ENCODE results near the gene SUPT3H. TPM values are rescaled to one million over a fixed set of nuclear protein-coding genes. Genes with fewer than 3 reads are reported as not detected.

Gene SUPT3H
- total and polyA plus RNA-seq, 2 of the 8 experiments (the other 6 are each of a cell fraction or from before 2014, with no cell fraction given) = 18.8 to 23.0 TPM

- H3K9me3 ChIP-seq (ENCODE audit: insufficient read depth in 2 of 2, low read depth in 1 of 2, low read length in 1 of 2) = no peaks in the 10 kb centered on the region
- no peak overlapping the region for H3K4me3 ChIP-seq (ENCODE audit: extremely low read depth in 1 of 4, insufficient read depth in 2 of 4, low read depth in 3 of 4, low read length in 4 of 4)
- H3K4me2 ChIP-seq (ENCODE audit: insufficient read depth in 1 of 2, low read depth in 2 of 2, low read length in 2 of 2) = no peak overlapping the region
- DNase-seq (ENCODE audit: low read depth in 1 of 2, low spot score in 2 of 2) (no peak), FAIRE-seq (no peak)
- H3K4ac ChIP-seq (replicated peaks; ENCODE audit: insufficient read length, low read depth, low read length) = no peak overlapping the region
- H3K79me2 ChIP-seq (ENCODE audit: control insufficient read depth in 1 of 2, insufficient read depth in 2 of 2, low read length in 2 of 2) = no peaks in the 10 kb centered on the region
- no peak overlapping the region for H2BK120ac ChIP-seq (replicated peaks; ENCODE audit: low read depth, low read length)
- H4K20me1 ChIP-seq (replicated peaks in 1 of 2; ENCODE audit: control insufficient read depth in 1 of 2, insufficient read depth in 2 of 2, low read length in 2 of 2) = no peaks in the 10 kb centered on the region
- WGBS, 2 experiments (ENCODE audit: extremely low coverage in 1 of 2, insufficient coverage in 1 of 2, insufficient read length in 1 of 2, insufficient replicate concordance in 2 of 2, low coverage in 1 of 2, low lambda C conversion rate in 2 of 2, missing lambda C conversion rate in 1 of 2) = 77% methylated on average over 3 of the region's 3 CpGs; no CpG with 5 or more reads in 1 of the 2 experiments
- no peak overlapping the region for H2BK20ac ChIP-seq (ENCODE audit: low read length)
- ChIA-PET CTCF (ENCODE audit: partially characterized antibody) (interaction anchor here (0.8 to 1.4 kb wide), 2 partner anchors 12 to 42 kb away, joined by 3 read pairs; no protein-coding TSS in a partner anchor), POLR2A (ENCODE audit: partially characterized antibody) (no interaction called here)
- no peaks in the 10 kb centered on the region; a peak in 1 of 8 replicates for H3K36me3 ChIP-seq (ENCODE audit: control insufficient read depth in 2 of 4, insufficient read depth in 4 of 4, low read length in 3 of 4)
- H2BK5ac ChIP-seq (ENCODE audit: low read depth, low read length) = no peak overlapping the region
- H2BK12ac ChIP-seq (ENCODE audit: low read depth, low read length) = no peak overlapping the region
- H4K8ac ChIP-seq (ENCODE audit: extremely low read depth, insufficient read depth, low read length) = no peak overlapping the region
- no peak overlapping the region for H3K9ac ChIP-seq (replicated peaks in 1 of 4; ENCODE audit: extremely low read depth in 1 of 4, low read depth in 3 of 4, low read length in 3 of 4)
- H3K27ac ChIP-seq (ENCODE audit: low read depth, low read length) = no peak overlapping the region
- H4K5ac ChIP-seq (ENCODE audit: insufficient read length, low read depth, low read length) = no peak overlapping the region
- no peak overlapping the region for H3K18ac ChIP-seq (ENCODE audit: extremely low read depth, low read length)
- H3K79me1 ChIP-seq (ENCODE audit: low read depth, low read length) = no peaks in the 10 kb centered on the region
- H2BK15ac ChIP-seq (ENCODE audit: low read length) = no peak overlapping the region
- no peaks in the 10 kb centered on the region for H3K27me3 ChIP-seq (replicated peaks in 1 of 4; ENCODE audit: control insufficient read depth in 3 of 4, extremely low read depth in 1 of 4, insufficient read depth in 3 of 4, low read length in 3 of 4)
- H3K23me2 ChIP-seq (ENCODE audit: low read depth, low read length) = no peaks in the 10 kb centered on the region
- H3K14ac ChIP-seq (ENCODE audit: insufficient read length) = no peak overlapping the region
- H2AK5ac ChIP-seq (ENCODE audit: low read depth, low read length) = no peak overlapping the region
- no peak overlapping the region for H4K91ac ChIP-seq (replicated peaks; ENCODE audit: insufficient read length, low read length)
- no peak overlapping the region for H3K56ac ChIP-seq (replicated peaks; ENCODE audit: insufficient read length, low read depth, low read length)
- H2AFZ ChIP-seq (ENCODE audit: low read length) = no peak overlapping the region
- H3K23ac ChIP-seq (ENCODE audit: insufficient read length) = no peak overlapping the region
- no peaks in the 10 kb centered on the region for H3K4me1 ChIP-seq (replicated peaks in 1 of 4; ENCODE audit: control insufficient read depth in 3 of 4, insufficient read depth in 4 of 4, low read length in 3 of 4)
- no peak for TF ChIP-seq ASH2L (IDR thresholded peaks at IDR 0.05; ENCODE audit: low read length)
- no peak for TF ChIP-seq TAF7 (optimal IDR thresholded peaks at IDR 0.05; ENCODE audit: borderline replicate concordance, low read depth, low read length)
- TF ChIP-seq GTF2F1 (IDR thresholded peaks at IDR 0.05; ENCODE audit: borderline replicate concordance, low read depth, low read length) = no peak
- TF ChIP-seq CHD1 (IDR thresholded peaks at IDR 0.05; ENCODE audit: low read depth, low read length) = no peak
- TF ChIP-seq SIRT6 (IDR thresholded peaks at IDR 0.05; ENCODE audit: low read length) = no peak
- TF ChIP-seq RBBP5 (IDR thresholded peaks at IDR 0.05; ENCODE audit: borderline replicate concordance, low read depth, low read length) = no peak
- TF ChIP-seq RAD21 (IDR thresholded peaks at IDR 0.05 in 1 of 2, conservative IDR thresholded peaks at IDR 0.05 in 1 of 2; ENCODE audit: low read depth in 2 of 2, low read length in 2 of 2) = no peak
- TF ChIP-seq CREB1 (IDR thresholded peaks at IDR 0.05) = no peak
- no peak for TF ChIP-seq POU5F1 (IDR thresholded peaks at IDR 0.05; ENCODE audit: low read depth, low read length)
- TF ChIP-seq, protein P1, sequence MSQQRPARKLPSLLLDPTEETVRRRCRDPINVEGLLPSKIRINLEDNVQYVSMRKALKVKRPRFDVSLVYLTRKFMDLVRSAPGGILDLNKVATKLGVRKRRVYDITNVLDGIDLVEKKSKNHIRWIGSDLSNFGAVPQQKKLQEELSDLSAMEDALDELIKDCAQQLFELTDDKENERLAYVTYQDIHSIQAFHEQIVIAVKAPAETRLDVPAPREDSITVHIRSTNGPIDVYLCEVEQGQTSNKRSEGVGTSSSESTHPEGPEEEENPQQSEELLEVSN (IDR thresholded peaks at IDR 0.05) = no peak
- TF ChIP-seq POLR2A (IDR thresholded peaks at IDR 0.05; ENCODE audit: control extremely low read depth in 1 of 2, low read depth in 2 of 2, low read length in 2 of 2) = no peak
- TF ChIP-seq RNF2 (IDR thresholded peaks at IDR 0.05; ENCODE audit: borderline replicate concordance, low read depth, low read length, missing control alignments, poor library complexity, severe bottlenecking) = no peak
- TF ChIP-seq SRF (IDR thresholded peaks at IDR 0.05; ENCODE audit: low read depth, low read length) = no peak
- TF ChIP-seq KDM1A (IDR thresholded peaks at IDR 0.05; ENCODE audit: borderline replicate concordance, low read length) = no peak
Measured at GRCh38 chr6:44820759-44821158, 557.0 kb downstream of the SUPT3H start.
